Urinary bladder (tissue), 4 donors: ENCODE measurements around the gene CENPO. TPM values are rescaled to one million over a fixed set of nuclear protein-coding genes. Genes with fewer than 3 reads are reported as not detected.
"Not testable (repeated sequence)": the region's sequence is repeated elsewhere in the genome, so short reads cannot be mapped to it uniquely, and the experiment has no call there.

Experiments
- DNase-seq: peaks from one replicate; pipeline ENCODE4 v3.0.0-alpha.2; 2015; ENCODE audit errors: extremely low spot score
- H3K27ac ChIP-seq: one replicate; pipeline ENCODE4 v1.5.1; 2013; ENCODE audit warnings: low read depth, mild to moderate bottlenecking, moderate library complexity
- H3K36me3 ChIP-seq: one replicate; pipeline ENCODE4 v1.6.1; 2013; ENCODE audit warnings: mild to moderate bottlenecking, moderate library complexity; ENCODE audit not compliant: insufficient read depth
- H3K4me1 ChIP-seq: one replicate; pipeline ENCODE4 v1.6.1; 2013; ENCODE audit warnings: mild to moderate bottlenecking, moderate library complexity; ENCODE audit not compliant: insufficient read depth
- H3K4me3 ChIP-seq: one replicate; pipeline ENCODE4 v1.5.1; 2013; ENCODE audit warnings: low read depth, low read length
- WGBS: extraction: QIAGEN DNeasy Blood & Tissue Kit; methylation state at CpG from one replicate; pipeline ENCODE4 v1.1.7; 2013; 5-methylcytosine and 5-hydroxymethylcytosine counted together
- polyA plus RNA-seq: library from polyadenylated mRNA; stranded (reverse); fragments of 200-250 nt; gene quantifications from one replicate; pipeline ENCODE4 v1.2.3, GENCODE V29; 2013
- total RNA-seq: library from RNA; depleted of rRNA; stranded (reverse); fragments of >200 nt; gene quantifications from one replicate; pipeline ENCODE4 v1.2.3, GENCODE V29; 2014
- donor health status: healthy with polysubstance abuse.
- donor health status: healthy.

CENPO gene
- total and polyA plus RNA-seq, 2 donors: 2.4 to 13.4 TPM

GRCh38 chr2:24768601-24769000, 24.6 kb upstream of the CENPO start:
- no peak for DNase-seq
- Histone ChIP-seq H3K36me3 (peaks cover 3% of the 10 kb centered on the region), H3K27ac (no peak overlapping the region), H3K4me1 (no peaks in the 10 kb centered on the region), H3K4me3 (no peak overlapping the region)
- WGBS: 81% methylated on average over 7 of the region's 7 CpGs

DNA sequence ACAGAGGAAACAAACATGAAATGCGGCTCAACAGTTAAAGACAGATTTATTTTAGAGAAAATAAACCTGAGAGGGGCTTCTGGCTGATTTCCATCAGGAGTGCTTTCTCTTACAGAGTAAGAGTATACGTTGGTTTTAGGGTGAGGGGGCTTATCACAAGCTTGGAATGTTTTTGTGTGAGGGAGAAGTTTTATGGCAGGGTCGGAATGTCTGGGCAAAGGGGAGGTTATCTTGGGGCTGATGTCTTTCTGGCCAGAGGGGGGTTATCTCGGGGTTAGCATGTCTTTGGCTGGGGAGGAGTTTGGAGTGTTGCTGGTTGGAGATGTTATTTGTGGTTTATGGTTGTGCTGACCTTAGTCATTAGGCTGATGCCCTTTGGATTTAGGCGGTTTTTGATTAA, 22.2 kb upstream of the CENPO start:
- H3K36me3 ChIP-seq: no peaks in the 10 kb centered on the region
- DNase-seq: no peak
- H3K4me3 ChIP-seq: no peak overlapping the region
- WGBS: 85% methylated on average over 5 of the region's 5 CpGs
- no peak overlapping the region for H3K27ac ChIP-seq
- no peaks in the 10 kb centered on the region for H3K4me1 ChIP-seq

- no peaks in the 10 kb centered on the region for H3K4me1 ChIP-seq
- 65% methylated on average over 5 of the region's 5 CpGs for WGBS
- DNase-seq: no peak
- H3K36me3 ChIP-seq: no peaks in the 10 kb centered on the region
- H3K4me3 ChIP-seq: no peak overlapping the region
- H3K27ac ChIP-seq: no peak overlapping the region
Measured at GRCh38 chr2:24771764-24772586, 21.2 kb upstream of the CENPO start.

DNA sequence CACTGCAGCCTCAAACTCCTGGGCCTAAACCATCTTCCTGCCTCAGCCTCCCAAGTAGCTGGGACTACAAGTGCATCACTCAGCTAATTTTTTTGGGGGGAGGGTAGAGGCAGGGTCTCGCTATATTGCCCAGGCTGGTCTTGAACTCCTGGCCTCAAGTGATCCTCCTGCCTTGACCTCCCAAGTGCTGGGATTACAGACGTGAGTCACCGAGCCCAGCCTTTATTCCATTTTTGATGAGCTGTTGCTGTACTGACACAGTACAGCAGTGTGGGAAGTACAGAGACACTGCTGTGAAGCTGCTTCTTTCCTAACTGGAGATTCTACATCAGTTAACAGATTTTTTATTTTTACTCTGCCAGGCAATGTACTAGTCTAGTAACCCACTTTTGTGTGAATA, 18.9 kb upstream of the CENPO start:
- no peak overlapping the region for H3K4me3 ChIP-seq
- no peak overlapping the region for H3K27ac ChIP-seq
- 63% methylated on average over 3 of the region's 3 CpGs for WGBS
- no peaks in the 10 kb centered on the region for H3K36me3 ChIP-seq
- no peak for DNase-seq
- H3K4me1 ChIP-seq: no peaks in the 10 kb centered on the region

DNA sequence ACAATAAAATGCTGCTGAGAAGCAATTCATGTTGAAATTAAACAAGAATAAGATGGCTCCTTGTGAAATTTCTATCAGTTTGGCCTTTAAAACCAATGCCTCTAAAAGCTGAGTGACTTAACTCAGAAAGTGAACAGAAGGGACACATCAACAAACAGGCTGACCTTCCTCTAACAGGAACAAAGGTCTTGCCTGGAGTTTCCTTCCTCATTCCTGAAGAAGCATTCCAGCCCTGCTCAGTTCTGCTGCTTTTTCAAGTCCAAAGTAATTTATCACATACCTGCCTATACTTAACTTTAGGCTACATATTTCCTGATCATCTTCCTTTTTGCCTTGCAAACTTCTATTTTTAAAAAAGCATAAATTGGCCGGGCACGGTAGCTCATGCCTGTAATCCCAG, 14.1 kb upstream of the CENPO start:
- Histone ChIP-seq H3K4me1 (no peaks in the 10 kb centered on the region), H3K27ac (no peak overlapping the region), H3K4me3 (no peak overlapping the region), H3K36me3 (no peaks in the 10 kb centered on the region)
- WGBS: 75% methylated on average over 2 of the region's 2 CpGs
- no peak for DNase-seq

DNA sequence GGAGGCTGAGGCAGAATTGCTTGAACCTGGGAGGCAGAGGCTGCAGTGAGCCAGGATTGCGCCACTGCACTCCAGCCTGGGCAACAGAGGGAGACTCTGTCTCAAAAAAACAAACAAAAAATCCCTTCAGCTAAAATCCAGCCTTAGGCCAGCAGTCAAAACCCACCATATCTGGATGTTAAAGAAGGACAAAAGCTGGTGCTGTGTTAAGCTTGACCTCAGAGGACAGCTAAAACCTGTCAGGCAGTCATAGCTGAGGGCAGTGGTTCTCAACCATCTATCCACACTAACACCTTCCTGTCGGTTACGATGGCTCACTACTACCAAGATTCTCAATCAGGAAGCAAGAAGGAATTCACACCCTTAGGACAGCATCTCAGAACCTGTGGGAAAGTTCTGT, 9.6 kb upstream of the CENPO start:
- H3K36me3 ChIP-seq: no peaks in the 10 kb centered on the region
- DNase-seq: no peak
- no peak overlapping the region for H3K4me3 ChIP-seq
- H3K27ac ChIP-seq: no peak overlapping the region
- no peaks in the 10 kb centered on the region for H3K4me1 ChIP-seq
- WGBS: 83% methylated on average over 3 of the region's 3 CpGs

- Histone ChIP-seq H3K27ac (no peak overlapping the region), H3K36me3 (no peaks in the 10 kb centered on the region), H3K4me1 (no peaks in the 10 kb centered on the region), H3K4me3 (no peak overlapping the region)
- 83% methylated on average over 6 of the region's 6 CpGs for WGBS
- no peak for DNase-seq
Measured at GRCh38 chr2:24785671-24786321, 7.4 kb upstream of the CENPO start.

DNA sequence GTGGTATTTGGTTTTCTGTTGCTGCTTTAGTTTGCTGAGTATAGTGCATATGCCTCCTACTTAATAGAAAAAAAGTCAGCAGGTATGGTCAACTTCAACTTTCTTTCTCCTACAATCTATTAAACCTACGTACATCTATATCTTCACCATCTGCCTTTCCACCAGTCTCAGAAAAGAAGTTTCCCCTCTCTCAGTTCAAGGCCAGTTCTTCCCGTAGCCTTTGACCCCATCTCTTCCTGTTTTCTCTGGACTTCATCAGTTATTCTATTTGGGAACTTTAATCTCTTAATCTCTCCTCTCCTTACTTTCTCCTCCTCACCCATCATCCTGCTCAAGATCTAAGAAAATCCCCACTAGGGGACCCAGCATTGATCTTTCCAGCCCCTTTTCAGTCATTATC, 5.7 kb upstream of the CENPO start:
- no peaks in the 10 kb centered on the region for H3K36me3 ChIP-seq
- H3K27ac ChIP-seq: no peak overlapping the region
- no peak overlapping the region for H3K4me3 ChIP-seq
- no peaks in the 10 kb centered on the region for H3K4me1 ChIP-seq
- no peak for DNase-seq
- 81% methylated on average over 2 of the region's 2 CpGs for WGBS

- Histone ChIP-seq H3K4me3 (no peak overlapping the region), H3K27ac (no peak overlapping the region), H3K4me1 (no peaks in the 10 kb centered on the region), H3K36me3 (no peaks in the 10 kb centered on the region)
- no peak for DNase-seq
- 25% methylated on average over 3 of the region's 3 CpGs for WGBS
Measured at GRCh38 chr2:24788816-24789215, 4.4 kb upstream of the CENPO start.

DNA sequence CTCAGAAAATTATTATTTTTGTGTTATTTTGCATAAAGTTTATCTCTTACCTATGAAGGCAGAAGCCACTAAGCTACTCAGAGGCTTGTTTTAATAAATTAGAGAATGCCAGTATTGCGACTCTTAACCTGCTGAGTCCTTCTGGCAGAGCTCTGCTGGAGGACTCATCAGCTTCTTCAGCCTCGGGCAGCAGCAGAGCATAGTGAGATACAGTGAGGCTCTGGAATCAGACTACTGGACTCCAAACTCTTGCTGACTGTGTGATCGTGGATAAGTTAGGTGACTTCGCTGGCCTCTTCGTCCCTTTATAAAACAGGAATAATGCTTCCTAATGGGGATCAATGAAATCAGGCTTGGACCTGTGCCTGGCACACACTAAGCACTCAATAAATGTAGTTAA, 1.8 kb upstream of the CENPO start:
- H3K4me1 ChIP-seq: no peaks in the 10 kb centered on the region
- no peak overlapping the region for H3K27ac ChIP-seq
- H3K36me3 ChIP-seq: no peaks in the 10 kb centered on the region
- WGBS: 95% methylated on average over 5 of the region's 5 CpGs
- H3K4me3 ChIP-seq: no peak overlapping the region
- no peak for DNase-seq

DNA sequence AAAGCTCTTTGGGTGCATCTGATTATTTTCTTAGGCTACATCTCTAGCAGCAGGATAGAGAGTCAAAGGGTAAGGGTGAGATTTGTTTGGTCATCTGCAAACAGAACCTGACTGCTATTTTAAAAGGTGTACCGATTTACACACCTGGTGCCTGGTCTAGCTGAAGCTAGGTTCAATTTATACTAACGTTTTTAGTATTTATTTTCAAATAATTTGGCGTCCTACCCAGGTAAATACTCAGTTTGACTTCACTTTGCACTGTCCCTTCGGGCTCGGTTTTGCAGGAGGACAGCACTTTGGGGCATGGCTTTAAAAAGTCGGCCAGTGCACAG, 717 bp upstream of the CENPO start:
- Histone ChIP-seq H3K4me1 (no peaks in the 10 kb centered on the region), H3K27ac (peak overlapping the region; percentile 99), H3K4me3 (peak overlapping the region; percentile 62), H3K36me3 (no peaks in the 10 kb centered on the region)
- DNase-seq: no peak
- 2% methylated on average over 6 of the region's 6 CpGs for WGBS

GRCh38 chr2:24793761-24794435, 673 bp downstream of the CENPO start:
- Histone ChIP-seq H3K27ac (no peak overlapping the region), H3K4me3 (peak overlapping the region; percentile 62), H3K36me3 (no peaks in the 10 kb centered on the region), H3K4me1 (no peaks in the 10 kb centered on the region)
- DNase-seq: no peak
- 3% methylated on average over 14 of the region's 14 CpGs for WGBS

DNA sequence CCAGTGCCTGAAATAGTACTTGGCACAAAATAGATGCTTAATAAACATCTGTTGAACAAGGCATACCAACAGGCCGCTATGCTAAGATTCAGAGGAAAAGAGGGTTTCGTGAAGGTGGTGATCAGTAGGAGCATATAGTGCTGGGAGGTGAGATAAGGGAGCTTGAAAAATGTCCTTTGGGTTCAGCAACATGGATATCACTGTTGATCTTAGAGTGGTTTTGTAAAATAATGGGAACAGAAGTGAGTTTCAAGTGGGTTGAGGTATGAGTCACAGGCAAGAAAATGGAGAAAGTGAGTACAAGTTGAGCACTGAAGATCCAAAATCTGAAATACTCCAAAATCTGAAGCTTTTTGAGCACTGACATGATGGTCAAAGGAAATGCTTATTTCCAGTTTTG, 4.4 kb downstream of the CENPO start:
- H3K36me3 ChIP-seq: no peaks in the 10 kb centered on the region
- 96% methylated on average over 2 of the region's 2 CpGs for WGBS
- H3K4me1 ChIP-seq: no peaks in the 10 kb centered on the region
- H3K4me3 ChIP-seq: no peak overlapping the region
- no peak for DNase-seq
- no peak overlapping the region for H3K27ac ChIP-seq

DNA sequence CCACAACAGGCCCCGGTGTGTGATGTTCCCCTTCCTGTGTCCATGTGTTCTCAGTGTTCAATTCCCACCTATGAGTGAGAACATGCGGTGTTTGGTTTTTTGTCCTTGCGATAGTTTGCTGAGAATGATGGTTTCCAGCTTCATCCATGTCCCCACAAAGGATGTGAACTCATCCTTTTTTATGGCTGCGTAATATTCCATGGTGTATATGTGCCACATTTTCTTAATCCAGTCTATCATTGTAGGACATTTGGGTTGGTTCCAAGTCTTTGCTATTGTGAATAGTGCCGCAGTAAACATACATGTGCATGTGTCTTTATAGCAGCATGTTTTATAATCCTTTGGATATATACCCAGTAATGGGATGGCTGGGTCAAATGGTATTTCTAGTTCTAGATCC, 7.3 kb downstream of the CENPO start:
- H3K27ac ChIP-seq, H3K4me3 ChIP-seq, DNase-seq, H3K36me3 ChIP-seq, H3K4me1 ChIP-seq: not testable (repeated sequence)
- 98% methylated on average over 4 of the region's 5 CpGs for WGBS
